K562 (cell line): ENCODE results near the gene SPON2. TPM values are rescaled to one million over a fixed set of nuclear protein-coding genes. Genes with fewer than 3 reads are reported as not detected.

Experiments used
- ATAC-seq: fragments of 200-7000 bp; cut with Tn5 transposase; 3 replicates; pipeline ENCODE4 v1.9.1; 2020; ENCODE audit warnings: moderate library complexity
- BruUV-seq: library from RNA; stranded (reverse); fragments of 400-500 nt; replicated peaks from 2 replicates; lab custom pipeline; 2021; lab: Mats Ljungman, UMichigan
- CTCF ChIA-PET: fragments of 300-600 bp; formaldehyde crosslinking; extraction: SDS; loops from one replicate; lab custom pipeline; 2021; ENCODE audit warnings: low intra/inter-chr PET ratio; lab: Yijun Ruan, JAX
- POLR2A ChIA-PET: fragments of 300-600, 350-650 bp; sonication (Branson Sonifier 250); formaldehyde crosslinking; extraction: SDS; loops from one replicate; lab custom pipeline; 2021; ENCODE audit warnings: antibody characterized with exemption, inconsistent platforms; lab: Yijun Ruan, JAX
- DNase-seq, 4 experiments: peaks; one replicate each; pipeline versions ENCODE4 v3.0.0 to v3.0.0-alpha.2; 2011 to 2018; ENCODE audit warnings: low spot score in 3 of 4, mixed read lengths in 3 of 4; ENCODE audit errors: extremely low read depth in 1 of 4
- FAIRE-seq: peaks from 2 replicates; lab custom pipeline; 2011; peaks lifted over from hg19 to GRCh38; lab: Jason Lieb, UNC
- H2AFZ ChIP-seq: 2 replicates; pipeline ENCODE4 v1.6.0; 2011; ENCODE audit warnings: low read depth, low read length, control low read depth, inconsistent platforms
- H3K27ac ChIP-seq: fragments of 200-600 bp; 3 replicates; pipeline ENCODE4 v1.8.0; 2011; ENCODE audit warnings: low read depth, mild to moderate bottlenecking, control low read depth, inconsistent platforms, low read length, moderate library complexity, mixed read lengths; ENCODE audit errors: extremely low read depth
- H3K27me3 ChIP-seq, 2 experiments: fragments of 300-600 bp in 1 of 2; 2 replicates in 1 of 2; 3 replicates in 1 of 2; pipeline versions ENCODE4 v1.6.0 to v1.8.0; 2011; ENCODE audit warnings: inconsistent platforms in 2 of 2, low read length in 2 of 2, mild to moderate bottlenecking in 1 of 2, mixed read lengths in 1 of 2, moderate library complexity in 1 of 2; ENCODE audit not compliant: control insufficient read depth in 2 of 2, insufficient read depth in 2 of 2
- H3K36me3 ChIP-seq: fragments of 300-600 bp; 3 replicates; pipeline ENCODE4 v1.8.0; 2011; ENCODE audit warnings: mild to moderate bottlenecking, low read length, inconsistent platforms; ENCODE audit not compliant: control insufficient read depth, insufficient read depth
- H3K4me1 ChIP-seq, 2 experiments: fragments of 200-600 bp in 1 of 2; replicated peaks in 1 of 2; 2 replicates in 1 of 2; 3 replicates in 1 of 2; pipeline versions ENCODE4 v1.5.1 to v1.8.0; 2011; ENCODE audit warnings: inconsistent platforms in 2 of 2, low read length in 2 of 2, mild to moderate bottlenecking in 1 of 2, mixed read lengths in 1 of 2, moderate library complexity in 1 of 2; ENCODE audit not compliant: control insufficient read depth in 2 of 2, insufficient read depth in 2 of 2
- H3K4me2 ChIP-seq: 2 replicates; pipeline ENCODE4 v1.6.1; 2011; ENCODE audit warnings: low read length, control low read depth, inconsistent platforms, mixed read lengths; ENCODE audit not compliant: insufficient read depth
- H3K4me3 ChIP-seq: fragments of 200-600 bp; sonication (generic), shearing (Covaris generic); 2 replicates; pipeline ENCODE4 v1.5.1; 2016; ENCODE audit warnings: control low read depth, inconsistent platforms
- H3K79me2 ChIP-seq: fragments of 200-600 bp; 3 replicates; pipeline ENCODE4 v1.8.0; 2011; ENCODE audit warnings: low read length, inconsistent platforms; ENCODE audit not compliant: control insufficient read depth, insufficient read depth
- H3K9ac ChIP-seq, 2 experiments: 2 replicates each; pipeline versions ENCODE4 v1.6.0 to v1.6.1; 2011; ENCODE audit warnings: low read depth in 2 of 2, low read length in 2 of 2, control low read depth in 1 of 2, inconsistent platforms in 1 of 2, mild to moderate bottlenecking in 1 of 2, mixed read lengths in 1 of 2; ENCODE audit not compliant: insufficient read depth in 1 of 2
- H3K9me1 ChIP-seq: one replicate; pipeline ENCODE4 v1.6.0; 2011; ENCODE audit warnings: inconsistent platforms, mild to moderate bottlenecking, low read length, moderate library complexity; ENCODE audit not compliant: control insufficient read depth, insufficient read depth
- H3K9me3 ChIP-seq: replicated peaks from 2 replicates; pipeline ENCODE4 v1.5.1; 2011; ENCODE audit warnings: low read depth, low read length, inconsistent platforms; ENCODE audit not compliant: control insufficient read depth, insufficient read depth
- H4K20me1 ChIP-seq: replicated peaks from 2 replicates; pipeline ENCODE4 v1.6.1; 2011; ENCODE audit warnings: low read length, inconsistent platforms, mixed read lengths; ENCODE audit not compliant: control insufficient read depth, insufficient read depth
- CHD2 ChIP-seq: IDR thresholded peaks from 2 replicates; pipeline ENCODE4 v1.6.1; 2011; ENCODE audit warnings: low read depth, low read length
- COPS2 ChIP-seq: fragments of 450-650 bp; conservative IDR thresholded peaks from 2 replicates; pipeline ENCODE4 v1.6.1; 2016; ENCODE audit warnings: mild to moderate bottlenecking, moderate library complexity
- FOXM1 ChIP-seq, 2 experiments: fragments of 450-650 bp in 1 of 2; sonication (generic) in 1 of 2; formaldehyde crosslinking in 1 of 2; IDR thresholded peaks; 2 replicates each; pipeline versions ENCODE4 v1.6.1 to v1.9.0; 2017 to 2022; ENCODE audit warnings: low read depth in 2 of 2, mild to moderate bottlenecking in 2 of 2, missing genetic modification reagents in 1 of 2, moderate library complexity in 1 of 2
- HMGN3 ChIP-seq: IDR thresholded peaks from 2 replicates; pipeline ENCODE4 v1.6.1; 2011; ENCODE audit warnings: borderline replicate concordance, low read depth, mild to moderate bottlenecking, mixed read lengths, low read length; ENCODE audit not compliant: insufficient read length; ENCODE audit errors: extremely low read depth
- IRF2 ChIP-seq: sonication (generic); formaldehyde crosslinking; IDR thresholded peaks from 2 replicates; pipeline ENCODE4 v1.8.1; 2022; ENCODE audit warnings: mild to moderate bottlenecking, missing genetic modification reagents
- MBD1 ChIP-seq: fragments of 250-450 bp; sonication (Bioruptor Pico); IDR thresholded peaks from 2 replicates; pipeline ENCODE4 v1.8.0; 2022; ENCODE audit warnings: inconsistent platforms
- PCBP2 ChIP-seq: fragments of 200-400 bp; formaldehyde crosslinking; IDR thresholded peaks from 2 replicates; pipeline ENCODE4 v1.6.1; 2018; ENCODE audit warnings: low read length, low read depth, mild to moderate bottlenecking, moderate library complexity; ENCODE audit not compliant: poor library complexity, severe bottlenecking
- STAT5A ChIP-seq: IDR thresholded peaks from 2 replicates; pipeline ENCODE4 v1.6.1; 2012; ENCODE audit warnings: low read length, inconsistent platforms, borderline replicate concordance
- ZNF175 ChIP-seq: fragments of 200-800 bp; sonication (Bioruptor generic); IDR thresholded peaks from 2 replicates; pipeline ENCODE4 v1.6.1; 2016; ENCODE audit warnings: low read depth, mild to moderate bottlenecking, missing genetic modification characterization, missing compliant biosample characterization
- ZNF592 ChIP-seq: fragments of 450-650 bp; IDR thresholded peaks from 2 replicates; pipeline ENCODE4 v1.6.1; 2017; ENCODE audit warnings: antibody characterized with exemption, mild to moderate bottlenecking
- ZSCAN32 ChIP-seq: fragments of 450-650 bp; formaldehyde crosslinking; IDR thresholded peaks from 2 replicates; pipeline ENCODE4 v1.4.0; 2020; ENCODE audit warnings: mild to moderate bottlenecking, moderate library complexity
- WGBS: fragments of 100-300 bp; shearing (Covaris generic); methylation state at CpG from one replicate; pipeline ENCODE4 v1.1.6; 2016; ENCODE audit warnings: low coverage, mixed read lengths; ENCODE audit not compliant: insufficient coverage; ENCODE audit errors: missing lambda C conversion rate; 5-methylcytosine and 5-hydroxymethylcytosine counted together
- in situ Hi-C: fragments of 300-500 bp; cut with MboI; formaldehyde crosslinking; loops from 4 replicates; pipeline ENCODE4 v1.15.0; 2018; ENCODE audit warnings: inconsistent platforms, mixed read lengths
- intact Hi-C: fragments of 100-400 bp; cut with micrococcal nuclease; formaldehyde crosslinking; loops from 2 replicates; pipeline ENCODE4 v1.14.2; 2022
- polyA plus RNA-seq, 8 experiments: library from polyadenylated mRNA; depleted of rRNA in 4 of 8; stranded (reverse) in 5 of 8; unstranded in 3 of 8; fragments of >200 nt; fragmentation: Nextera tagmentation in 2 of 8; fragmentation: Illumina TruSeq in 1 of 8; extraction: Ambion mirVana in 2 of 8; extraction: Trizol in 1 of 8; gene quantifications; 2 replicates each; pipeline versions ENCODE4 v1.2.1 to v1.2.3, GENCODE V29; 2011 to 2014; ENCODE audit warnings: inconsistent platforms in 1 of 8, missing spikeins in 1 of 8
- total RNA-seq, 7 experiments: library from RNA; depleted of rRNA in 6 of 7; stranded (reverse); fragments of >200 nt in 6 of 7; fragmentation: Illumina TruSeq in 2 of 7; extraction: Trizol in 2 of 7; gene quantifications; 2 replicates each; pipeline versions ENCODE4 v1.2.1 to v1.2.3, GENCODE V29; 2011 to 2021; ENCODE audit warnings: low replicate concordance in 1 of 7
- TF ChIP-seq, protein P1 (sequence below), 2 experiments: fragments of 450-650 bp; IDR thresholded peaks; 2 replicates each; pipeline ENCODE4 v1.6.1; 2018; ENCODE audit warnings: mild to moderate bottlenecking in 2 of 2, low read depth in 1 of 2; ENCODE audit not compliant: partially characterized antibody in 2 of 2

Gene SPON2
- total and polyA plus RNA-seq, 9 of the 15 experiments (the other 6 are each of a cell fraction or from before 2014, with no cell fraction given), result 0.21 to 2.2 (median 0.83) TPM

DNA sequence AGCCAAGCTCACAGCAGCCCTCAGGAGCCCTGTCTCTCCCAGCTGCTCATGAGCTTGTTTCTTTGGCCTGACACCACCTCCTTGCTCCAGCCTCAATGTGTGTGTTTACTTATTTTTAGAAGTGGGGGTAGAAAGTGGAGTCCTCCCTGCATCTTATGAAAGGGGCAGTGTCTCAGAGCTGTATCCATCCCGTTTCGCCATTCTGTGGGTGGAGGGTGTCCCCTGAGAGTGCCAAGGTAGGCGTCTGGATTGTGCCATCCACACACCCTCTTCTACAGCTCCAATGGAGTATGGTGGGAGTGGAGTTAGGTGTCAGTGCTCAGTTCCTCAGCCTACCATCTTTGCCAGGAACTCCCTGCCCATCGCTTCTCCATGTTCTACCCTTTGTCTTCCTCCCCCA is 8.3 kb downstream of the SPON2 start:
- H3K4me2 ChIP-seq, result no peak overlapping the region
- H3K36me3 ChIP-seq, result no peaks in the 10 kb centered on the region
- no peaks in the 10 kb centered on the region for H4K20me1 ChIP-seq
- ATAC-seq (no peak), FAIRE-seq (no peak), DNase-seq (no peak)
- H3K79me2 ChIP-seq, result no peaks in the 10 kb centered on the region
- WGBS, result 9% methylated on average over 4 of the region's 4 CpGs
- H3K4me1 ChIP-seq, result peaks cover 5 to 30% of the 10 kb centered on the region in 2 experiments; a peak in 2 of 5 replicates
- peaks cover 2 to 4% of the 10 kb centered on the region in 2 experiments; a peak in 3 of 5 replicates for H3K27me3 ChIP-seq
- CTCF ChIA-PET, result no interaction called here
- H2AFZ ChIP-seq, result no peak overlapping the region
- no peak overlapping the region for H3K27ac ChIP-seq
- no TSS peak for BruUV-seq
- intact Hi-C loops (no loop called here), in situ Hi-C loops (no loop called here)
- H3K4me3 ChIP-seq, result no peak overlapping the region
- H3K9ac ChIP-seq, result no peak overlapping the region
- no peaks in the 10 kb centered on the region for H3K9me1 ChIP-seq
- no peaks in the 10 kb centered on the region for H3K9me3 ChIP-seq
- POLR2A ChIA-PET, result interaction anchor here (0.6 to 1.9 kb wide), 5 partner anchors 9 to 19 kb away, joined by 3 to 7 read pairs (median 4); no protein-coding TSS in a partner anchor
- TF ChIP-seq FOXM1 (IDR thresholded peaks at IDR 0.05; ENCODE audit: low read depth) (no peak), FOXM1 (CRISPR knock-in tag; IDR thresholded peaks at IDR 0.05; ENCODE audit: low read depth) (no peak), MBD1 (no peak), STAT5A (no peak), ZNF592 (no peak), HMGN3 (no peak), PCBP2 (no peak), IRF2 (CRISPR knock-in tag) (no peak), ZSCAN32 (no peak), ZNF175 (CRISPR knock-in tag) (no peak), COPS2 (no peak), CHD2 (no peak)
- TF ChIP-seq, protein P1, sequence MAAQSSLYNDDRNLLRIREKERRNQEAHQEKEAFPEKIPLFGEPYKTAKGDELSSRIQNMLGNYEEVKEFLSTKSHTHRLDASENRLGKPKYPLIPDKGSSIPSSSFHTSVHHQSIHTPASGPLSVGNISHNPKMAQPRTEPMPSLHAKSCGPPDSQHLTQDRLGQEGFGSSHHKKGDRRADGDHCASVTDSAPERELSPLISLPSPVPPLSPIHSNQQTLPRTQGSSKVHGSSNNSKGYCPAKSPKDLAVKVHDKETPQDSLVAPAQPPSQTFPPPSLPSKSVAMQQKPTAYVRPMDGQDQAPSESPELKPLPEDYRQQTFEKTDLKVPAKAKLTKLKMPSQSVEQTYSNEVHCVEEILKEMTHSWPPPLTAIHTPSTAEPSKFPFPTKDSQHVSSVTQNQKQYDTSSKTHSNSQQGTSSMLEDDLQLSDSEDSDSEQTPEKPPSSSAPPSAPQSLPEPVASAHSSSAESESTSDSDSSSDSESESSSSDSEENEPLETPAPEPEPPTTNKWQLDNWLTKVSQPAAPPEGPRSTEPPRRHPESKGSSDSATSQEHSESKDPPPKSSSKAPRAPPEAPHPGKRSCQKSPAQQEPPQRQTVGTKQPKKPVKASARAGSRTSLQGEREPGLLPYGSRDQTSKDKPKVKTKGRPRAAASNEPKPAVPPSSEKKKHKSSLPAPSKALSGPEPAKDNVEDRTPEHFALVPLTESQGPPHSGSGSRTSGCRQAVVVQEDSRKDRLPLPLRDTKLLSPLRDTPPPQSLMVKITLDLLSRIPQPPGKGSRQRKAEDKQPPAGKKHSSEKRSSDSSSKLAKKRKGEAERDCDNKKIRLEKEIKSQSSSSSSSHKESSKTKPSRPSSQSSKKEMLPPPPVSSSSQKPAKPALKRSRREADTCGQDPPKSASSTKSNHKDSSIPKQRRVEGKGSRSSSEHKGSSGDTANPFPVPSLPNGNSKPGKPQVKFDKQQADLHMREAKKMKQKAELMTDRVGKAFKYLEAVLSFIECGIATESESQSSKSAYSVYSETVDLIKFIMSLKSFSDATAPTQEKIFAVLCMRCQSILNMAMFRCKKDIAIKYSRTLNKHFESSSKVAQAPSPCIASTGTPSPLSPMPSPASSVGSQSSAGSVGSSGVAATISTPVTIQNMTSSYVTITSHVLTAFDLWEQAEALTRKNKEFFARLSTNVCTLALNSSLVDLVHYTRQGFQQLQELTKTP (IDR thresholded peaks at IDR 0.05; ENCODE audit: low read depth in 1 of 2, partially characterized antibody in 2 of 2), result no peak
